ENCODE measurements around the gene TMEM178B.
"Not testable (repeated sequence)": the region's sequence is repeated elsewhere in the genome, so short reads cannot be mapped to it uniquely, and the experiment has no call there.

The TMEM178B gene

GRCh38 chr7:141381794-141382427 lies 308.0 kb downstream of the TMEM178B start:
- Mint-ChIP-seq H3K4me3 (no peak overlapping the region), H3K27ac (peak overlapping the region in 1 of 3 experiments; percentile 16), H3K9me3 (peaks cover 4% of the 10 kb centered on the region), H3K27me3 (ENCODE audit: low read depth) (peaks cover 6% of the 10 kb centered on the region), H3K4me1 (no peaks in the 10 kb centered on the region), H3K36me3 (ENCODE audit: low read depth) (no peaks in the 10 kb centered on the region)
- no peak for TF ChIP-seq CTCF (IDR thresholded peaks at IDR 0.05; ENCODE audit: unreplicated experiment in 3 of 3)

- H3K4me1 Mint-ChIP-seq; H3K9me3 Mint-ChIP-seq; H3K27ac Mint-ChIP-seq; H3K36me3 Mint-ChIP-seq (ENCODE audit: low read depth); H3K27me3 Mint-ChIP-seq (ENCODE audit: low read depth); H3K4me3 Mint-ChIP-seq: not testable (repeated sequence)
Measured at GRCh38 chr7:141383356-141383755, 309.5 kb downstream of the TMEM178B start.

GRCh38 chr7:141386881-141387280 lies 313.0 kb downstream of the TMEM178B start:
- no peaks in the 10 kb centered on the region for H3K4me1 Mint-ChIP-seq
- TF ChIP-seq CTCF (IDR thresholded peaks at IDR 0.05; ENCODE audit: unreplicated experiment in 3 of 3) = no peak
- no peaks in the 10 kb centered on the region for H3K36me3 Mint-ChIP-seq (ENCODE audit: low read depth)
- no peak overlapping the region for H3K27ac Mint-ChIP-seq
- peaks cover 7% of the 10 kb centered on the region for H3K27me3 Mint-ChIP-seq (ENCODE audit: low read depth)
- no peak overlapping the region for H3K4me3 Mint-ChIP-seq
- peaks cover 4% of the 10 kb centered on the region for H3K9me3 Mint-ChIP-seq

GRCh38 chr7:141387521-141388217 lies 313.8 kb downstream of the TMEM178B start:
- TF ChIP-seq CTCF (IDR thresholded peaks at IDR 0.05; ENCODE audit: unreplicated experiment in 3 of 3) = no peak
- Mint-ChIP-seq H3K27ac (no peak overlapping the region), H3K9me3 (peaks cover 4% of the 10 kb centered on the region), H3K4me3 (no peak overlapping the region), H3K4me1 (no peaks in the 10 kb centered on the region), H3K27me3 (ENCODE audit: low read depth) (peaks cover 7% of the 10 kb centered on the region), H3K36me3 (ENCODE audit: low read depth) (no peaks in the 10 kb centered on the region)

GRCh38 chr7:141389140-141389796 lies 315.4 kb downstream of the TMEM178B start:
- Mint-ChIP-seq H3K27me3 (ENCODE audit: low read depth) (peaks cover 7% of the 10 kb centered on the region), H3K27ac (no peak overlapping the region), H3K9me3 (peaks cover 4% of the 10 kb centered on the region), H3K4me3 (no peak overlapping the region), H3K36me3 (ENCODE audit: low read depth) (no peaks in the 10 kb centered on the region), H3K4me1 (no peaks in the 10 kb centered on the region)
- TF ChIP-seq CTCF (IDR thresholded peaks at IDR 0.05; ENCODE audit: unreplicated experiment in 3 of 3) = no peak

GRCh38 chr7:141390339-141390738 lies 316.5 kb downstream of the TMEM178B start:
- Mint-ChIP-seq H3K27me3 (ENCODE audit: low read depth) (peaks cover 7% of the 10 kb centered on the region), H3K9me3 (no peaks in the 10 kb centered on the region), H3K4me3 (no peak overlapping the region), H3K4me1 (no peaks in the 10 kb centered on the region), H3K27ac (no peak overlapping the region), H3K36me3 (ENCODE audit: low read depth) (no peaks in the 10 kb centered on the region)
- no peak for TF ChIP-seq CTCF (IDR thresholded peaks at IDR 0.05; ENCODE audit: unreplicated experiment in 3 of 3)
